ENCODE measurements around the gene FCMR.
"Not testable (repeated sequence)": the region's sequence is repeated elsewhere in the genome, so short reads cannot be mapped to it uniquely, and the experiment has no call there.

The FCMR gene

DNA sequence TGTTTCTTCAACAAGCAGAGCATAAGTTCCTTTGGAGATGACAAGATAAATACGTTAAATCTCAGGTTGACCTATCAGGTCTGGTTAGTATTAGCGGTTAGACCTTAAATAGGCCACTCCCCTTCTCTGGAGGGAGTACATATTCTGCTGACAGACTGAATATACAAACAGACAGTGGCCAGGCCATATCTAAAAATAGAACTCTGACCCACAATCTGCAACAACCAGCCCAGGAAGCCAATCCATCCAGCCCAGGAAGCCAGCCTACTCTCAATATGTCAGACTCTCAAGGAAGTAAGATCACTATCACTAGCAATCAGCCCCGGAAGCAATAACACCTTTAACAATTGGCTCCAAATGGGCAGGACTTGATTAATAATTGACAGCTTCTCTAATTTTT is 49.6 kb downstream of the FCMR start:
- DNase-seq (ENCODE audit: low spot score): no peak

DNA sequence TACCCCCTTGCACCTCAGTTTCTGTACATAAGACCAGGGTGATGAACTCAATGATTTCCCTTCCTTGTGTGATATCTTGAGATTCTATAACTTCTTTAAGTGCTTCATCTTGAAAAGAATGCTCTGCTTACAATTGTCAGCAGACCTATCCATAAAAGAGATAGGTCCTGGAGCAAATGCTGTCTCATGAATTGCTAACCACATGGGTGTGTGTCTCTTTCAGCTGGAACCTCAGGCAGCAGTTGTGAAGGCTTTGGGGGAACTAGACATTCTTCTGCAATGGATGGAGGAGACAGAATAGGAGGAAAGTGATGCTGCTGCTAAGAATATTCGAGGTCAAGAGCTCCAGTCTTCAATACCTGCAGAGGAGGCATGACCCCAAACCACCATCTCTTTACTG is 53.5 kb downstream of the FCMR start:
- no peak for DNase-seq (ENCODE audit: low spot score)

DNA sequence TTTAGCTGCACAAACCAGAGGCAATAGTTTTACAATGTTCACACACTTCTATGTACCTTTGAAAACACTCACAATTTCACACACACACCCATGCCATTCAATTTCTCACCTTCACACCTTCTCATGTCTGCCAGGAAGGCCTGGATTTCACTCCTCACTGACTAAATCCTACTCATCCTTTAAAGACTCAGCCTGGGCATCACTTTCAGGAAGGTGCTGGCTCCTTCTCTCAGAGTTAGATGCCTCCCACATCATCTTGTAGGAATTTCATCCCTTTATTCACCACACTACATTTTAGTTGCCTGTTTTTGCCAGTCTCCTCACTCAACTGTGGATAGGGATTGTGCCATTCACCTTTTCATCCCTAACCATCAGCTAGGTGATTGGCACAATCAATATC is 54.0 kb downstream of the FCMR start:
- no peak for DNase-seq (ENCODE audit: low spot score)

DNA sequence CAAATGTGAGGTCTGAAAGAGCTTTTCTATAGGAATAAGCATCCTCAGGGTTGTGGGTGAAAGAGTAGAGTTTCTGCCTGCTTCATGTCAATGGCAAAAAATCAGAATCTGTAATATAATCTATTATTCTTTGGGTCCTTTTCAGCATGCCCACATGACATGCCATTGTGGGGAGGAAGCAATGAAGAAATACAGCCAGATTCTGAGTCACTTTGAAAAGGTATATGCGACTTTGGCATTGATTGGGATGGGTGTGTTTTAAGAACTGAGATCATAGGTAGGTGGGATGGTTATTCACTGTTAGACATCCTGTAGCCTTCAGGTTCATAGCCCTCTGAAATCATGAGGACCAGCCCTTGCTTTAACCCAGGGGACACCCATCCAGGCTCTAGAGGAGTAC is 54.5 kb downstream of the FCMR start:
- DNase-seq (ENCODE audit: low spot score): no peak

DNA sequence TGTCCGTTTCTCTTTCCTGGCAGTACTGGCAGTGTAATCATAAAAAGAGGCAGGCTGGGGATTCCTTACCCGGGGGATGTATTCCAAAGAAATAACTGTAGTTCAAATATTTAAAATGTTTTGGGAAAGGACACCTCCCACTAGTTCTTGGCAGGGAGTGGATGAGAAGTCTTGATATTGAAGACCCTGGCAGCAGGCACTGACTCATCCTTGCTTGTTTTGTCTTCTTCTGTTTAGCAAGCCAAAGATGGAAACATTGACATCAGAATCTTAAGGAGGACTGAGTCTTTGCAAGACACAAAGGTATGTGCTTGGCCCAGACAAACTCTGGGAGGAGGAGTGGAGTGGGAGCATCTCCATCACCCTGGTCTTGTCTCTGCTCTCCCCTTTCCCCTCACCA is 55.7 kb downstream of the FCMR start:
- DNase-seq (ENCODE audit: low spot score): no peak

DNA sequence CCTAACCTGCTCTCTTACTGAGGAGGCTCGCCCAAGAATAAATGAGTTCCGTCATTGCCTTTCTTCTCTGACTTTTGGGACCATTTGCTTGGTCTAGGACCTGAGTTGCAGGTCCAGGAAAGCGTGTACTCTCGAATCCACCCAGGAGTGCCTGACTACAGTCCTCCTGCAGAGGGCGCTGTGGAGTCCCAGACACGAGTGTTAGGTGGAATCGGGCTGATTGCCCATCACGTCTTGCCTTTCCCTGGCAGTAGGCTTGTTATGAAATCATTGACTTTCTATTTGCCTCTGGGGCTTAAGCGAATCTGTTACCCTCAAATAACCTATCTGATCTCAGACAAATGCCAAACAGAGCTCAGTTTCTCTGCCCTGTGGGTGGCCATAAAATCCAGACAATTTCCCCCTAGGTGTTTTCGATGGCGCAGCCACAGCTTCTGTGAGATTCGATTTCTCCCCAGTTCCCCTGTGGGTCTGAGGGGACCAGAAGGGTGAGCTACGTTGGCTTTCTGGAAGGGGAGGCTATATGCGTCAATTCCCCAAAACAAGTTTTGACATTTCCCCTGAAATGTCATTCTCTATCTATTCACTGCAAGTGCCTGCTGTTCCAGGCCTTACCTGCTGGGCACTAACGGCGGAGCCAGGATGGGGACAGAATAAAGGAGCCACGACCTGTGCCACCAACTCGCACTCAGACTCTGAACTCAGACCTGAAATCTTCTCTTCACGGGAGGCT is 56.6 kb downstream of the FCMR start, which contains the start of gene IL20:
IL20 (plus strand) TSS at position 685 of the 733 bp plus-strand sequence. CDS start 230 bp downstream, outside the sequence.
- peak; percentile 60 for DNase-seq (ENCODE audit: low spot score)

DNA sequence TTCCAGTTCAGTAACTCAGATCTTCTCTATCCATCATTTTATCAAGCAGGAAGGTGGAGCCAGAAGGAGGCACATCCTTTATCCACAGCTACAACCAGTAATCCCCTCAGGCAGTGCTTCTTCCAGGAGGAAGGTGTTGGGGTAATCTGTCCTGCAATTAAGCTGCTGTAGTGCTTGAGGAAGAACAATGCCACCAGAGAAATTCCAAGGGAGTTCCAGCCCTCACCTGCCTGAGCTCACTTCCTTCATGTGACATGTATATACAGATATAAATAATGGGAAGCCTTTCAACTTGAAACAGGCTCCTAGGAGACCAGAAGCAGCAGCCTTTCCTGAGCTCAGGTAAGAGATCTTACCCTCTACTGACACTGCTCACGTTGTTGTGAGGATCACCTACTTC is 58.5 kb downstream of the FCMR start:
- no peak for DNase-seq (ENCODE audit: low spot score)

DNA sequence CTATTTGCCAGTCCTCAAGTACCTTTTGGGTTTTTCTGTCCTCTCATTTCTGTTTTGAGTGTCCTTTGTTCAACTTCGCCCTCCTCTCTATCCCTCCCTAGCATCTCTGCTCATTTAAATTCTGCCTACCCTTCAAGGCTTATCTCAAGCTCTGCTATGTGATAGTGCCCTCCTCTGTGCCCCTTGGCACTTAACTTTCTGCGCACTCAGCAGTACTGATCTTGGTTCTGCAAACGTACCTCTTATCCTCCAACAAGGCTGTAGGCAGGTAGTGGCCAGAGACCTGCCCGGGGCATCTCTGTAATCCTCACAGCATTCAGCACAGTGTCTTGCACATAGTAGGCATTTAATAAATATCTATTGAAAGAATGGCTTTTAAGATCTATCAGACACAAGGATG is 61.6 kb downstream of the FCMR start:
- DNase-seq (ENCODE audit: low spot score): no peak

DNA sequence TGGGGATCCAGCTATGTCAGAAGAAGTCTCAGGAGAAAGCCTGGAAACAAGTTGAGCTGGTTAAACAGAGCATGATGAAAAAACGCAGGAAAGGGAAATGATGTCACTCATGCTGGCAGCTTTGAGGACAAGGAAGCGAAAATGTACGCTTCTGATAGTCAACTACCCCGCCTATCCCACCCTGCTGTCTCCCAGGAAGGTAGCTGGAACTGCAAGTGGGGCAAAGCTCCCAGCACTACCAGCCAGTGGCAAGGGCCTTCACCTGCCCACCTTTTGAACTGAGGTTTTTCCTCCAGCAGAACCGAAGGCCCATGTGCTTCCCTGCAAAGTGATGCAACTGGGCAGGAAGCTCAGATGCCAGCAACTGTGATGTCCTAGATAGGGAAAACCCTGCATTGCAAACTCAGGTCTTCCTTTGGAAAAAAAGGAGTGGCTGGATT is 62.6 kb downstream of the FCMR start:
- DNase-seq (ENCODE audit: low spot score): peak; percentile 37

DNA sequence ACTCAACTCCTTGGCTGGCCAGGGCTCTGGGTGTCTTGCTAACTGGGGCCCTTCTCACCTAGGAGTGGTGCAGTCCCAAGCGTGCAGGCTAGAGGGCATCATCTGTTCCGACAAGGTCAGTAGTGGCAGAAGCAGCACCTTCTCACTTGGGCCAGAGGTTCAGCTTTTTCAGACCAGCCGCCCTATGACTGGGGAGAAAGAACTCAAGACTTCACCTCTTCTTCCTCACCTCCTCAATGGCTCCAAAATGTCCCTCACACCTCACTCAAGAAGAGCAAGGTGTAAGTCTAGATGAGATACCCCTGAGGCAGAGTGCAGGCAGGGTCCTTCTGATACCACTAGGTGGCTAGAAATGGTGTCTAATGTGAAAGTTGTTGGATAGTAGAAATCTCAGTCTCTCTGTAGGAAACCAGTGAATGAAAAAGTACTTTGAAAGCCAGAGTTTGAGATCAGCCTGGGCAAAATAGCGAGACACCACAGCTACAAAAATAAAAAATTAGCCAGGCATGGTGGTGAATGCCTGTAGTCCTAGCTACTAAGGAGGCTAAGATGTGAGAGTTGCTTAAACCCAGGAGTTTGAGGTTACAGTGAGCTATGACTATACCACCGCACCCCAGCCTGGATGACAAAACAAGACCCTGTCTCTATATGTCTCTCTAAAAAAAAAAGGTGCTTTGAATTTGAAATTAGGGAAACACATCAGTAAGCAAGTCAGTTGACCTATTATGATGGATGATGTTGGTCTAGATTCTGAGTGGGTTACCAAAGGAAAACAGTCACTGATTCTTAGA is 64.9 kb downstream of the FCMR start:
- no peak for DNase-seq (ENCODE audit: low spot score)

DNA sequence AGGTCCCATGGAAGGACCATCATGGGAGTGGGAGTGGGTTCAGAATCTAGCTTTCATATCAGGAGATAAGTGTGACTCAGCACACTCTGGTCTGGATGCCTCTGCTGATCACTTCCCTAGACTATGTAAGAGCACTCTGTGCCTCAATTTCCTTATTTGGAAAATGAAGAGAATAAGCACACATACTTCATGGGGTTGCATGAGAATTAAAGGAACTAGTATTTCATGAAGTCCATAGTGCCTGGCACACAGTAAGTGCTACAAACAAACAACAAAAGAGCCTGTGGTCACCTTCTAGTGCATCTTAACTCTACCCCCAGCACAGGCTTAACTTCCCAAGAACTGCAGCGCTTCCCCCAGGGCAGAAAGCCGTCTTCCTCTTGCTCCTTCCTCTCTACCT is 65.9 kb downstream of the FCMR start:
- no peak for DNase-seq (ENCODE audit: low spot score)

DNA sequence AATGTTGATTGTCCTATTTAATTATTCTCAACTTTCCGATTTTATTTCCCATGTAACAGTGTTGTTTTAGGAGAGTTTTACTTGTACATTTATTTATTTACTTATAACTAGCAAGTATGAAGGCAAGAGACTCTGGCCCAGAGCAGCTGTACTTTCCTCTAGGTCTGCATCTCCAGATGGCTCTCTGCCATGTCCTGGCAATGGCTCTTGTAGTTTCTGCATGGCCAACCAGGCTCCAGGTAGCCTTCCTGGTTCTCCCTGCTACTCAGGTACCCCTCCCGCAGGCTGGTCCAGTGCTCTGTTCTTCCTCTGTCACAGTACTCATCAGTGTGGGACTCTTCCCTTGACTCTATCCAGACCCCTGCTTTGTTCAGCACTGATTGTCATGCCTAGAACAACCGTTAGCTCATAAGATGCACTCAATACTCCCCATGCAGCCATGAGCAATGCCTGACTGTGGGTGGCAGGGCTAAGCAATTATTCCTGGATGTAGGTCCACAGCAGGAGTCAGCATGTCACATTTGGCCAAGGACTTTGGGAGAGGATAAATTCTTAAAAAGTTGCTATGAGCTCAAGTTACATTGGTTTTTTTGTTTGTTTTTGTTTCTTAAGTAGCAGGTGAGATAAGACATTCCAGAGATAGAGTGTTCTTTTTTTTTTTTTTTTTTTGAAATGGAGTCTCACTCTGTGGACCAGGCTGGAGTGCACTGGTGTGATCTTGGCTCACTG is 67.2 kb downstream of the FCMR start:
- no peak for DNase-seq (ENCODE audit: low spot score)

DNA sequence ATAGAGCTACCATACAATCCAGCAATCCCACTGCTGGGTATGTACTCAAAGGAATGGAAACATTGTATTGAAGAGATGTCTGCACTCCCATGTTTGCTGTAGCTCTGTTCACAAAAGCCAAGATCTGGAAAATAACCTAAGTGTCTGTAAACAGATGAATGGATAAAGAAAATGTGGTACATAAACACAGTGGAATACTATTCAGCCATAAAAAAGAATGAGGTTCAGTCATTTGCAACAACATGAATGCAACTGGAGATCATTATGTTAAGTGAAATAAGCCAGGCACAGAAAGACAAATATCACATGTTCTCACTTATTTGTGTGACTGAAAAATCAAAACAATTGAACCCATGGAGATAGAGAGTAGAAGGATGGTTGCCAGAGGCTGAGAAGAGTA is 68.0 kb downstream of the FCMR start:
- DNase-seq (ENCODE audit: low spot score): not testable (repeated sequence)
